ENCODE results near the gene HCLS1.

- no peak for TF ChIP-seq CTCF (IDR thresholded peaks at IDR 0.05; ENCODE audit: insufficient read depth, low read depth, low read length)
- TF ChIP-seq EZH2 (IDR thresholded peaks at IDR 0.05; ENCODE audit: insufficient read depth, low read length): no peak
These were observed 33.5 kb downstream of the HCLS1 start for GRCh38 chr3:121627211-121627610.

Data from astrocyte (in vitro differentiated cells and primary cell).